ENCODE data around the gene SHISA9. TPM values are rescaled to one million over a fixed set of nuclear protein-coding genes. Genes with fewer than 3 reads are reported as not detected.

SHISA9 gene
- total and polyA plus RNA-seq, 4 donors, result under 0.01 to 0.46 (median 0.07) TPM

- no peak for DNase-seq
- Histone ChIP-seq H3K27me3 (ENCODE audit: control insufficient read depth in 3 of 3, insufficient read depth in 3 of 3, low read length in 2 of 3) (no peaks in the 10 kb centered on the region), H3K4me1 (ENCODE audit: control insufficient read depth in 5 of 5, insufficient read depth in 5 of 5, low read length in 5 of 5) (no peaks in the 10 kb centered on the region), H3K36me3 (ENCODE audit: control insufficient read depth in 4 of 4, insufficient read depth in 4 of 4, low read length in 4 of 4) (no peaks in the 10 kb centered on the region), H3K4me3 (no peak overlapping the region), H3K9ac (ENCODE audit: insufficient read depth in 1 of 2, low read length in 2 of 2) (no peak overlapping the region), H3K27ac (ENCODE audit: low read depth in 1 of 2, low read length in 1 of 2) (no peak overlapping the region), H3K9me3 (ENCODE audit: control insufficient read depth in 4 of 4, insufficient read depth in 3 of 4, low read length in 3 of 4) (no peaks in the 10 kb centered on the region)
- WGBS, 2 donors, result 74 to 78% methylated on average over 3 of the region's 3 CpGs
- TF ChIP-seq CTCF (IDR thresholded peaks at IDR 0.05; ENCODE audit: control extremely low read depth, extremely low read depth), result no peak
- ATAC-seq (ENCODE audit: insufficient read depth, low FRiP score), result no peak
Measured at GRCh38 chr16:12927591-12927990, 26.2 kb downstream of the SHISA9 start.

GRCh38 chr16:12930881-12931280 lies 29.5 kb downstream of the SHISA9 start:
- no peaks in the 10 kb centered on the region for H3K36me3 ChIP-seq (ENCODE audit: control insufficient read depth in 4 of 4, insufficient read depth in 4 of 4, low read length in 4 of 4)
- no peaks in the 10 kb centered on the region for H3K4me1 ChIP-seq (ENCODE audit: control insufficient read depth in 5 of 5, insufficient read depth in 5 of 5, low read length in 5 of 5)
- TF ChIP-seq CTCF (IDR thresholded peaks at IDR 0.05; ENCODE audit: control extremely low read depth, extremely low read depth), result no peak
- H3K9ac ChIP-seq (ENCODE audit: insufficient read depth in 1 of 2, low read length in 2 of 2), result no peak overlapping the region
- DNase-seq (no peak), ATAC-seq (ENCODE audit: insufficient read depth, low FRiP score) (no peak)
- H3K27me3 ChIP-seq (ENCODE audit: control insufficient read depth in 3 of 3, insufficient read depth in 3 of 3, low read length in 2 of 3), result no peaks in the 10 kb centered on the region
- no peak overlapping the region for H3K27ac ChIP-seq (ENCODE audit: low read depth in 1 of 2, low read length in 1 of 2)
- no peaks in the 10 kb centered on the region for H3K9me3 ChIP-seq (ENCODE audit: control insufficient read depth in 4 of 4, insufficient read depth in 3 of 4, low read length in 3 of 4)
- WGBS, 2 donors, result 82 to 96% methylated on average over 4 of the region's 4 CpGs
- no peak overlapping the region for H3K4me3 ChIP-seq

DNA sequence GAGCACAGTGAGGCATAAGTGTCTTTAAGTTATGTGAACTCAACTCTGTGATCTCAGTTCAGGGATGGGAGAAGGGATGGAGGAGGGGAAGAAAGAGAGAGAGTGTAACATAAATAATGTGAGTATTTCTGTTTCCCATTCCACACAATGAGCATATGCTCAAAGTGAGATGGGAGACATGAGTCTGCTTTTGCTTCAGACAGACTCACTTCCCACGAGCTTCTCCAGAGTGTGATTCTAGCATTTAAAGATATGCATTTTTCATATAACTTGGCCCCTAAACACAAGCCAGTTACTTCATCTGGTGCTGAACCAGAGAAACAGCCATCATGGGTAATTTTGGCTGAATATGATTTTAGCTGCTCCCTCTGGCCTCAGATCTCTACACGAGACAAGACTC lies 35.0 kb downstream of the SHISA9 start:
- Histone ChIP-seq H3K4me3 (no peak overlapping the region), H3K4me1 (ENCODE audit: control insufficient read depth in 5 of 5, insufficient read depth in 5 of 5, low read length in 5 of 5) (no peaks in the 10 kb centered on the region), H3K9ac (ENCODE audit: insufficient read depth in 1 of 2, low read length in 2 of 2) (no peak overlapping the region), H3K27me3 (ENCODE audit: control insufficient read depth in 3 of 3, insufficient read depth in 3 of 3, low read length in 2 of 3) (no peaks in the 10 kb centered on the region), H3K27ac (ENCODE audit: low read depth in 1 of 2, low read length in 1 of 2) (no peak overlapping the region), H3K36me3 (ENCODE audit: control insufficient read depth in 4 of 4, insufficient read depth in 4 of 4, low read length in 4 of 4) (no peaks in the 10 kb centered on the region), H3K9me3 (ENCODE audit: control insufficient read depth in 4 of 4, insufficient read depth in 3 of 4, low read length in 3 of 4) (no peaks in the 10 kb centered on the region)
- 63 to 68% methylated on average over 2 of the region's 2 CpGs for WGBS, 2 donors
- DNase-seq, result no peak
- no peak for TF ChIP-seq CTCF (IDR thresholded peaks at IDR 0.05; ENCODE audit: control extremely low read depth, extremely low read depth)
- no peak for ATAC-seq (ENCODE audit: insufficient read depth, low FRiP score)

DNA sequence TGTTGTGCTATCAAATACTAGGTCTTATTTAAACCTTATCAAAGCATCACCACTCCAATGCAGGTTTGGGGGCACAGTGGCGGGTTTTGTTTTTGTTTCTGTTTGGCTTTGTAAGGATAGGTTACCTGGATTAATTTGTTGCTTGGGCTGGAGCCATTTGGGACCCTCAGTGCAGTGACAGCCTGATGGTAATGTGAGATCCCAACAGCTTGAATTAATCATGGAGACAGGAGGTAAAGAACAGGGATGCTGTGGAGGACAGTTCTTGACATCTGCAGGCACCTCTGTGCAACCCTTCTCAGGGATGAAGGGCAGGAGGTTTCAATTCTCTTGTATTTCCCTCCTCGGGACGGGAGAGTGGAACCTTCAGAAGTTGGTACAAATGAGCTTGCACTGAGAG lies 40.5 kb downstream of the SHISA9 start:
- WGBS, 2 donors, result 75 to 78% methylated on average over 3 of the region's 3 CpGs
- Histone ChIP-seq H3K9me3 (ENCODE audit: control insufficient read depth in 4 of 4, insufficient read depth in 3 of 4, low read length in 3 of 4) (peaks cover 0 to 7% (median 0%) of the 10 kb centered on the region in 4 donors), H3K36me3 (ENCODE audit: control insufficient read depth in 4 of 4, insufficient read depth in 4 of 4, low read length in 4 of 4) (no peaks in the 10 kb centered on the region), H3K4me3 (no peak overlapping the region), H3K9ac (ENCODE audit: insufficient read depth in 1 of 2, low read length in 2 of 2) (no peak overlapping the region), H3K27me3 (ENCODE audit: control insufficient read depth in 3 of 3, insufficient read depth in 3 of 3, low read length in 2 of 3) (no peaks in the 10 kb centered on the region), H3K4me1 (ENCODE audit: control insufficient read depth in 5 of 5, insufficient read depth in 5 of 5, low read length in 5 of 5) (no peaks in the 10 kb centered on the region), H3K27ac (ENCODE audit: low read depth in 1 of 2, low read length in 1 of 2) (no peak overlapping the region)
- ATAC-seq (ENCODE audit: insufficient read depth, low FRiP score) (no peak), DNase-seq (no peak)
- no peak for TF ChIP-seq CTCF (IDR thresholded peaks at IDR 0.05; ENCODE audit: control extremely low read depth, extremely low read depth)
